Measurements from ENCODE around the gene USP34.

GRCh38 chr2:61438670-61439069 is 32.2 kb downstream of the USP34 start:
- TF ChIP-seq GATA3 (IDR thresholded peaks at IDR 0.05; ENCODE audit: low read depth, low read length): no peak
- TF ChIP-seq GATA2 (IDR thresholded peaks at IDR 0.05; ENCODE audit: low read depth, low read length): no peak

Data from SH-SY5Y (cell line).